ENCODE data around the gene PGBD5.

The PGBD5 gene

GRCh38 chr1:230398856-230399255, 27.3 kb downstream of the PGBD5 start:
- Histone ChIP-seq H3K27me3 (ENCODE audit: control insufficient read depth in 1 of 2, insufficient read depth in 2 of 2, low read length in 2 of 2) (no peaks in the 10 kb centered on the region), H3K4me1 (ENCODE audit: control insufficient read depth in 1 of 2, insufficient read depth in 2 of 2, low read length in 2 of 2) (no peaks in the 10 kb centered on the region), H3K27ac (ENCODE audit: low read depth, low read length) (no peak overlapping the region), H3K9me3 (ENCODE audit: control insufficient read depth in 1 of 2, low read length in 2 of 2) (no peaks in the 10 kb centered on the region), H3K36me3 (ENCODE audit: control insufficient read depth in 1 of 2, insufficient read depth in 2 of 2, low read length in 2 of 2) (no peaks in the 10 kb centered on the region), H3K9ac (ENCODE audit: low read depth in 1 of 2, low read length in 2 of 2) (no peak overlapping the region), H3K4me3 (ENCODE audit: low read depth in 1 of 2, low read length in 2 of 2) (no peak overlapping the region)

- Histone ChIP-seq H3K36me3 (ENCODE audit: control insufficient read depth in 1 of 2, insufficient read depth in 2 of 2, low read length in 2 of 2) (no peaks in the 10 kb centered on the region), H3K27ac (ENCODE audit: low read depth, low read length) (no peak overlapping the region), H3K9ac (ENCODE audit: low read depth in 1 of 2, low read length in 2 of 2) (no peak overlapping the region), H3K27me3 (ENCODE audit: control insufficient read depth in 1 of 2, insufficient read depth in 2 of 2, low read length in 2 of 2) (no peaks in the 10 kb centered on the region), H3K4me1 (ENCODE audit: control insufficient read depth in 1 of 2, insufficient read depth in 2 of 2, low read length in 2 of 2) (no peaks in the 10 kb centered on the region), H3K4me3 (ENCODE audit: low read depth in 1 of 2, low read length in 2 of 2) (no peak overlapping the region), H3K9me3 (ENCODE audit: control insufficient read depth in 1 of 2, low read length in 2 of 2) (no peaks in the 10 kb centered on the region)
These were observed 29.2 kb downstream of the PGBD5 start for GRCh38 chr1:230396966-230397365.

- H3K27me3 ChIP-seq (ENCODE audit: control insufficient read depth in 1 of 2, insufficient read depth in 2 of 2, low read length in 2 of 2): no peaks in the 10 kb centered on the region
These were observed 30.2 kb downstream of the PGBD5 start for GRCh38 chr1:230395932-230396331.

GRCh38 chr1:230394741-230395140, 31.4 kb downstream of the PGBD5 start:
- Histone ChIP-seq H3K27me3 (ENCODE audit: control insufficient read depth in 1 of 2, insufficient read depth in 2 of 2, low read length in 2 of 2) (no peaks in the 10 kb centered on the region), H3K4me1 (ENCODE audit: control insufficient read depth in 1 of 2, insufficient read depth in 2 of 2, low read length in 2 of 2) (no peaks in the 10 kb centered on the region), H3K36me3 (ENCODE audit: control insufficient read depth in 1 of 2, insufficient read depth in 2 of 2, low read length in 2 of 2) (no peaks in the 10 kb centered on the region), H3K27ac (ENCODE audit: low read depth, low read length) (no peak overlapping the region), H3K9me3 (ENCODE audit: control insufficient read depth in 1 of 2, low read length in 2 of 2) (no peaks in the 10 kb centered on the region), H3K9ac (ENCODE audit: low read depth in 1 of 2, low read length in 2 of 2) (no peak overlapping the region), H3K4me3 (ENCODE audit: low read depth in 1 of 2, low read length in 2 of 2) (no peak overlapping the region)

More at GRCh38 chr1:230395932-230396331, 30.2 kb downstream of the PGBD5 start:
- no peaks in the 10 kb centered on the region for H3K36me3 ChIP-seq (ENCODE audit: control insufficient read depth in 1 of 2, insufficient read depth in 2 of 2, low read length in 2 of 2)
- H3K4me3 ChIP-seq (ENCODE audit: low read depth in 1 of 2, low read length in 2 of 2): no peak overlapping the region
- no peaks in the 10 kb centered on the region for H3K9me3 ChIP-seq (ENCODE audit: control insufficient read depth in 1 of 2, low read length in 2 of 2)
- no peak overlapping the region for H3K9ac ChIP-seq (ENCODE audit: low read depth in 1 of 2, low read length in 2 of 2)
- H3K4me1 ChIP-seq (ENCODE audit: control insufficient read depth in 1 of 2, insufficient read depth in 2 of 2, low read length in 2 of 2): no peaks in the 10 kb centered on the region
- H3K27ac ChIP-seq (ENCODE audit: low read depth, low read length): no peak overlapping the region

GRCh38 chr1:230394134-230394533, 32.0 kb downstream of the PGBD5 start:
- Histone ChIP-seq H3K27ac (ENCODE audit: low read depth, low read length) (no peak overlapping the region), H3K4me1 (ENCODE audit: control insufficient read depth in 1 of 2, insufficient read depth in 2 of 2, low read length in 2 of 2) (no peaks in the 10 kb centered on the region), H3K36me3 (ENCODE audit: control insufficient read depth in 1 of 2, insufficient read depth in 2 of 2, low read length in 2 of 2) (no peaks in the 10 kb centered on the region), H3K27me3 (ENCODE audit: control insufficient read depth in 1 of 2, insufficient read depth in 2 of 2, low read length in 2 of 2) (no peaks in the 10 kb centered on the region), H3K4me3 (ENCODE audit: low read depth in 1 of 2, low read length in 2 of 2) (no peak overlapping the region), H3K9ac (ENCODE audit: low read depth in 1 of 2, low read length in 2 of 2) (no peak overlapping the region), H3K9me3 (ENCODE audit: control insufficient read depth in 1 of 2, low read length in 2 of 2) (no peaks in the 10 kb centered on the region)

GRCh38 chr1:230393722-230394121, 32.4 kb downstream of the PGBD5 start:
- H3K9ac ChIP-seq (ENCODE audit: low read depth in 1 of 2, low read length in 2 of 2): no peak overlapping the region
- no peak overlapping the region for H3K27ac ChIP-seq (ENCODE audit: low read depth, low read length)
- H3K36me3 ChIP-seq (ENCODE audit: control insufficient read depth in 1 of 2, insufficient read depth in 2 of 2, low read length in 2 of 2): no peaks in the 10 kb centered on the region
- no peaks in the 10 kb centered on the region for H3K9me3 ChIP-seq (ENCODE audit: control insufficient read depth in 1 of 2, low read length in 2 of 2)
- no peak overlapping the region for H3K4me3 ChIP-seq (ENCODE audit: low read depth in 1 of 2, low read length in 2 of 2)
- no peaks in the 10 kb centered on the region for H3K27me3 ChIP-seq (ENCODE audit: control insufficient read depth in 1 of 2, insufficient read depth in 2 of 2, low read length in 2 of 2)
- no peaks in the 10 kb centered on the region for H3K4me1 ChIP-seq (ENCODE audit: control insufficient read depth in 1 of 2, insufficient read depth in 2 of 2, low read length in 2 of 2)

- no peaks in the 10 kb centered on the region for H3K36me3 ChIP-seq (ENCODE audit: control insufficient read depth in 1 of 2, insufficient read depth in 2 of 2, low read length in 2 of 2)
- no peak overlapping the region for H3K9ac ChIP-seq (ENCODE audit: low read depth in 1 of 2, low read length in 2 of 2)
- H3K4me3 ChIP-seq (ENCODE audit: low read depth in 1 of 2, low read length in 2 of 2): no peak overlapping the region
- no peak overlapping the region for H3K27ac ChIP-seq (ENCODE audit: low read depth, low read length)
- H3K27me3 ChIP-seq (ENCODE audit: control insufficient read depth in 1 of 2, insufficient read depth in 2 of 2, low read length in 2 of 2): no peaks in the 10 kb centered on the region
- H3K9me3 ChIP-seq (ENCODE audit: control insufficient read depth in 1 of 2, low read length in 2 of 2): no peaks in the 10 kb centered on the region
- H3K4me1 ChIP-seq (ENCODE audit: control insufficient read depth in 1 of 2, insufficient read depth in 2 of 2, low read length in 2 of 2): no peaks in the 10 kb centered on the region
These were observed 33.1 kb downstream of the PGBD5 start for GRCh38 chr1:230392920-230393521.

GRCh38 chr1:230392536-230392909, 33.6 kb downstream of the PGBD5 start:
- no peaks in the 10 kb centered on the region for H3K36me3 ChIP-seq (ENCODE audit: control insufficient read depth in 1 of 2, insufficient read depth in 2 of 2, low read length in 2 of 2)
- H3K9me3 ChIP-seq (ENCODE audit: control insufficient read depth in 1 of 2, low read length in 2 of 2): no peaks in the 10 kb centered on the region
- H3K4me3 ChIP-seq (ENCODE audit: low read depth in 1 of 2, low read length in 2 of 2): no peak overlapping the region
- H3K27me3 ChIP-seq (ENCODE audit: control insufficient read depth in 1 of 2, insufficient read depth in 2 of 2, low read length in 2 of 2): no peaks in the 10 kb centered on the region
- H3K27ac ChIP-seq (ENCODE audit: low read depth, low read length): no peak overlapping the region
- no peaks in the 10 kb centered on the region for H3K4me1 ChIP-seq (ENCODE audit: control insufficient read depth in 1 of 2, insufficient read depth in 2 of 2, low read length in 2 of 2)
- H3K9ac ChIP-seq (ENCODE audit: low read depth in 1 of 2, low read length in 2 of 2): no peak overlapping the region

GRCh38 chr1:230391776-230392535, 34.2 kb downstream of the PGBD5 start:
- no peaks in the 10 kb centered on the region for H3K4me1 ChIP-seq (ENCODE audit: control insufficient read depth in 1 of 2, insufficient read depth in 2 of 2, low read length in 2 of 2)
- no peak overlapping the region for H3K4me3 ChIP-seq (ENCODE audit: low read depth in 1 of 2, low read length in 2 of 2)
- H3K9me3 ChIP-seq (ENCODE audit: control insufficient read depth in 1 of 2, low read length in 2 of 2): no peaks in the 10 kb centered on the region
- H3K36me3 ChIP-seq (ENCODE audit: control insufficient read depth in 1 of 2, insufficient read depth in 2 of 2, low read length in 2 of 2): no peaks in the 10 kb centered on the region
- no peak overlapping the region for H3K9ac ChIP-seq (ENCODE audit: low read depth in 1 of 2, low read length in 2 of 2)
- H3K27ac ChIP-seq (ENCODE audit: low read depth, low read length): no peak overlapping the region
- no peaks in the 10 kb centered on the region for H3K27me3 ChIP-seq (ENCODE audit: control insufficient read depth in 1 of 2, insufficient read depth in 2 of 2, low read length in 2 of 2)

- no peaks in the 10 kb centered on the region for H3K36me3 ChIP-seq (ENCODE audit: control insufficient read depth in 1 of 2, insufficient read depth in 2 of 2, low read length in 2 of 2)
- no peaks in the 10 kb centered on the region for H3K4me1 ChIP-seq (ENCODE audit: control insufficient read depth in 1 of 2, insufficient read depth in 2 of 2, low read length in 2 of 2)
- no peaks in the 10 kb centered on the region for H3K27me3 ChIP-seq (ENCODE audit: control insufficient read depth in 1 of 2, insufficient read depth in 2 of 2, low read length in 2 of 2)
- no peaks in the 10 kb centered on the region for H3K9me3 ChIP-seq (ENCODE audit: control insufficient read depth in 1 of 2, low read length in 2 of 2)
- H3K9ac ChIP-seq (ENCODE audit: low read depth in 1 of 2, low read length in 2 of 2): no peak overlapping the region
- H3K27ac ChIP-seq (ENCODE audit: low read depth, low read length): no peak overlapping the region
- H3K4me3 ChIP-seq (ENCODE audit: low read depth in 1 of 2, low read length in 2 of 2): no peak overlapping the region
These were observed 35.8 kb downstream of the PGBD5 start for GRCh38 chr1:230390371-230390770.

All from duodenal mucosa (tissue), 2 donors.